Loucy (cell line): ENCODE data around the gene SRBD1.

ENCODE experiments used
- CTCF ChIP-seq: fragments of 200-600 bp; sonication (generic); conservative IDR thresholded peaks from 2 replicates; pipeline ENCODE4 v1.5.1; 2014; ENCODE audit warnings: mild to moderate bottlenecking, antibody characterized with exemption, low read length
- EZH2phosphoT487 ChIP-seq: fragments of 200-600 bp; IDR thresholded peaks from 2 replicates; pipeline ENCODE4 v1.6.1; 2018; ENCODE audit warnings: antibody characterized with exemption, mild to moderate bottlenecking, moderate library complexity, borderline replicate concordance

- TF ChIP-seq EZH2phosphoT487: no peak
- no peak for TF ChIP-seq CTCF
Observed at GRCh38 chr2:45354776-45355175, 256.3 kb downstream of the SRBD1 start.
